Measurements from ENCODE around the gene MAEL.

The MAEL gene

GRCh38 chr1:167052389-167052788 is 63.3 kb downstream of the MAEL start:
- TF ChIP-seq GABPA (IDR thresholded peaks at IDR 0.05; ENCODE audit: low read depth) (no peak), CTCF (IDR thresholded peaks at IDR 0.05; ENCODE audit: insufficient read depth, low read length) (peak; percentile 25)
- DNase-seq (ENCODE audit: low read depth in 1 of 2, low spot score in 1 of 2) = peak in 1 of 2 experiments; percentile 4
- no peak overlapping the region for H3K27ac ChIP-seq (replicated peaks)
- H3K27me3 ChIP-seq (ENCODE audit: insufficient read depth, poor library complexity, severe bottlenecking) = no peaks in the 10 kb centered on the region
- no peak overlapping the region for H3K4me3 ChIP-seq (replicated peaks; ENCODE audit: insufficient read depth, low read length)

DNA sequence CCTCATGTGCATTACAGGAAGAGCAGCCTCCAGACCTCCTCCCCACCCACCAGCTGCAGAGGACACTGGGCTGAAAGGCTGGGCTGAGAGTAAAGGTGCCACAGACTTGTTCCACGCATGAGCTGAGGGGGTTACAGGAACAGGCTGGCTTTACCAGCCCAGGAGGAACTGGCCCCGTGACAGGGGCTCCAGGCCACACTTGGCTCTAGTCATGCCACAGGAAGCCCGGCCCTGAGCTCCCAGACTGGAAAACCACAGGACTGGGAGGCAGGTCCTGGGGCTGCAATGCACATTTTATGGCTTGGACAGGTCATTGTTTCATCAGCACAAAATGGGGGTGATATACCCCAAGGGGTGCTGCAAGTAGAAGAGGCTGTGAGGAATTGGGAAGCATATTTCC is 65.5 kb downstream of the MAEL start:
- H3K4me3 ChIP-seq (replicated peaks; ENCODE audit: insufficient read depth, low read length) = no peak overlapping the region
- no peak for TF ChIP-seq SPI1 (IDR thresholded peaks at IDR 0.05; ENCODE audit: borderline replicate concordance, low read depth)
- TF ChIP-seq POLR2AphosphoS5 (IDR thresholded peaks at IDR 0.05; ENCODE audit: low read depth) = no peak
- TF ChIP-seq CTCF (IDR thresholded peaks at IDR 0.05; ENCODE audit: insufficient read depth, low read length) = no peak
- TF ChIP-seq, protein P1, sequence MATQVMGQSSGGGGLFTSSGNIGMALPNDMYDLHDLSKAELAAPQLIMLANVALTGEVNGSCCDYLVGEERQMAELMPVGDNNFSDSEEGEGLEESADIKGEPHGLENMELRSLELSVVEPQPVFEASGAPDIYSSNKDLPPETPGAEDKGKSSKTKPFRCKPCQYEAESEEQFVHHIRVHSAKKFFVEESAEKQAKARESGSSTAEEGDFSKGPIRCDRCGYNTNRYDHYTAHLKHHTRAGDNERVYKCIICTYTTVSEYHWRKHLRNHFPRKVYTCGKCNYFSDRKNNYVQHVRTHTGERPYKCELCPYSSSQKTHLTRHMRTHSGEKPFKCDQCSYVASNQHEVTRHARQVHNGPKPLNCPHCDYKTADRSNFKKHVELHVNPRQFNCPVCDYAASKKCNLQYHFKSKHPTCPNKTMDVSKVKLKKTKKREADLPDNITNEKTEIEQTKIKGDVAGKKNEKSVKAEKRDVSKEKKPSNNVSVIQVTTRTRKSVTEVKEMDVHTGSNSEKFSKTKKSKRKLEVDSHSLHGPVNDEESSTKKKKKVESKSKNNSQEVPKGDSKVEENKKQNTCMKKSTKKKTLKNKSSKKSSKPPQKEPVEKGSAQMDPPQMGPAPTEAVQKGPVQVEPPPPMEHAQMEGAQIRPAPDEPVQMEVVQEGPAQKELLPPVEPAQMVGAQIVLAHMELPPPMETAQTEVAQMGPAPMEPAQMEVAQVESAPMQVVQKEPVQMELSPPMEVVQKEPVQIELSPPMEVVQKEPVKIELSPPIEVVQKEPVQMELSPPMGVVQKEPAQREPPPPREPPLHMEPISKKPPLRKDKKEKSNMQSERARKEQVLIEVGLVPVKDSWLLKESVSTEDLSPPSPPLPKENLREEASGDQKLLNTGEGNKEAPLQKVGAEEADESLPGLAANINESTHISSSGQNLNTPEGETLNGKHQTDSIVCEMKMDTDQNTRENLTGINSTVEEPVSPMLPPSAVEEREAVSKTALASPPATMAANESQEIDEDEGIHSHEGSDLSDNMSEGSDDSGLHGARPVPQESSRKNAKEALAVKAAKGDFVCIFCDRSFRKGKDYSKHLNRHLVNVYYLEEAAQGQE (IDR thresholded peaks at IDR 0.05; ENCODE audit: insufficient replicate concordance, low read depth) = no peak
- no peak for TF ChIP-seq GABPA (IDR thresholded peaks at IDR 0.05; ENCODE audit: low read depth)
- no peak for DNase-seq (ENCODE audit: low read depth in 1 of 2, low spot score in 1 of 2)
- H3K27ac ChIP-seq (replicated peaks) = no peak overlapping the region
- H3K27me3 ChIP-seq (ENCODE audit: insufficient read depth, poor library complexity, severe bottlenecking) = no peaks in the 10 kb centered on the region

- H3K4me3 ChIP-seq (replicated peaks; ENCODE audit: insufficient read depth, low read length) = no peak overlapping the region
- no peaks in the 10 kb centered on the region for H3K27me3 ChIP-seq (ENCODE audit: insufficient read depth, poor library complexity, severe bottlenecking)
- H3K27ac ChIP-seq (replicated peaks) = no peak overlapping the region
- TF ChIP-seq, protein P1 (IDR thresholded peaks at IDR 0.05; ENCODE audit: insufficient replicate concordance, low read depth) = no peak
- TF ChIP-seq POLR2AphosphoS5 (IDR thresholded peaks at IDR 0.05; ENCODE audit: low read depth) (no peak), CTCF (IDR thresholded peaks at IDR 0.05; ENCODE audit: insufficient read depth, low read length) (no peak), GABPA (IDR thresholded peaks at IDR 0.05; ENCODE audit: low read depth) (no peak), SPI1 (IDR thresholded peaks at IDR 0.05; ENCODE audit: borderline replicate concordance, low read depth) (no peak)
- no peak for DNase-seq (ENCODE audit: low read depth in 1 of 2, low spot score in 1 of 2)
Measured at GRCh38 chr1:167054946-167055630, 66.0 kb downstream of the MAEL start.

Measured in HL-60 (cell line).